Endodermal cell (in vitro differentiated cells): ENCODE results near the gene LTF. TPM values are rescaled to one million over a fixed set of nuclear protein-coding genes. Genes with fewer than 3 reads are reported as not detected.

Experiments used
- DNase-seq: peaks from one replicate; pipeline ENCODE4 v3.0.0-alpha.2; 2017
- H3K27ac ChIP-seq: 2 replicates; pipeline ENCODE4 v1.5.1; 2013; ENCODE audit warnings: mild to moderate bottlenecking, low read depth, low read length, moderate library complexity
- H3K27me3 ChIP-seq: 2 replicates; pipeline ENCODE4 v1.6.1; 2013; ENCODE audit warnings: mild to moderate bottlenecking, low read length, moderate library complexity; ENCODE audit not compliant: insufficient read depth, control insufficient read depth, poor library complexity, severe bottlenecking
- H3K36me3 ChIP-seq: 2 replicates; pipeline ENCODE4 v1.7.0; 2013; ENCODE audit warnings: mild to moderate bottlenecking, low read length, moderate library complexity; ENCODE audit not compliant: control insufficient read depth, insufficient read depth
- H3K4me1 ChIP-seq: one replicate; pipeline ENCODE4 v1.7.0; 2013; ENCODE audit warnings: low read length; ENCODE audit not compliant: control insufficient read depth, insufficient read depth
- H3K4me3 ChIP-seq: 2 replicates; pipeline ENCODE4 v1.5.1; 2013; ENCODE audit warnings: mild to moderate bottlenecking, low read length, moderate library complexity
- H3K9ac ChIP-seq: 2 replicates; pipeline ENCODE4 v1.6.1; 2013; ENCODE audit warnings: mild to moderate bottlenecking, low read length, moderate library complexity; ENCODE audit not compliant: poor library complexity, severe bottlenecking; ENCODE audit errors: extremely low read depth
- H3K9me3 ChIP-seq: 2 replicates; pipeline ENCODE4 v1.6.1; 2013; ENCODE audit warnings: mild to moderate bottlenecking, low read length, moderate library complexity; ENCODE audit not compliant: control insufficient read depth
- H3K27ac Mint-ChIP-seq: 2 replicates; pipeline ENCODE4 v1.8.0; 2020; ENCODE audit warnings: mixed read lengths
- H3K27me3 Mint-ChIP-seq: 2 replicates; pipeline ENCODE4 v1.8.0; 2021; ENCODE audit warnings: mild to moderate bottlenecking, mixed read lengths; ENCODE audit not compliant: insufficient read depth
- H3K36me3 Mint-ChIP-seq: 2 replicates; pipeline ENCODE4 v1.8.0; 2020; ENCODE audit warnings: low read depth, mixed read lengths
- H3K4me1 Mint-ChIP-seq: 2 replicates; pipeline ENCODE4 v1.8.0; 2020; ENCODE audit warnings: mixed read lengths
- H3K4me3 Mint-ChIP-seq: 2 replicates; pipeline ENCODE4 v1.8.0; 2020; ENCODE audit warnings: mild to moderate bottlenecking, moderate library complexity, mixed read lengths
- H3K9me3 Mint-ChIP-seq: 2 replicates; pipeline ENCODE4 v1.8.0; 2020; ENCODE audit warnings: mild to moderate bottlenecking, mixed read lengths
- CTCF ChIP-seq: fragments of 200-600 bp; sonication (generic); conservative IDR thresholded peaks from 2 replicates; pipeline ENCODE4 v1.5.0; 2021; ENCODE audit warnings: antibody characterized with exemption, mild to moderate bottlenecking
- WGBS, 2 experiments: methylation state at CpG; one replicate each; pipeline versions ENCODE4 v1.1.5 to v1.1.7; 2013; ENCODE audit warnings: missing lambda C conversion rate in 2 of 2, mixed read lengths in 1 of 2; ENCODE audit not compliant: insufficient coverage in 1 of 2, insufficient read length in 1 of 2; 5-methylcytosine and 5-hydroxymethylcytosine counted together
- total RNA-seq, 2 donors: library from RNA; stranded (reverse); fragmentation: NEBNext Ultra II Directional in 1 of 2; extraction: Animal tissue kit (Norgen Biotek cat#: 25700) in 1 of 2; gene quantifications; 2 replicates in 1 of 2; 3 replicates in 1 of 2; pipeline ENCODE4 v1.2.1, GENCODE V29; 2021

Gene LTF
- total RNA-seq, 2 donors from 2014 or later: 0.24 to 0.31 TPM

- H3K27me3 ChIP-seq: no peaks in the 10 kb centered on the region
- Mint-ChIP-seq H3K9me3 (no peaks in the 10 kb centered on the region), H3K27me3 (peaks cover 4% of the 10 kb centered on the region), H3K36me3 (peaks cover 5% of the 10 kb centered on the region), H3K4me3 (no peak overlapping the region), H3K4me1 (peaks cover 6% of the 10 kb centered on the region), H3K27ac (no peak overlapping the region)
- no peak overlapping the region for H3K27ac ChIP-seq
- H3K4me3 ChIP-seq: no peak overlapping the region
- no peak for DNase-seq
- 97 to 98% methylated on average over 2 to 4 of the region's 4 CpGs for WGBS, 2 experiments
- no peaks in the 10 kb centered on the region for H3K36me3 ChIP-seq
- no peaks in the 10 kb centered on the region for H3K9me3 ChIP-seq
- no peak overlapping the region for H3K9ac ChIP-seq
- H3K4me1 ChIP-seq: no peaks in the 10 kb centered on the region
- no peak for TF ChIP-seq CTCF
These were observed 44.3 kb upstream of the LTF start for GRCh38 chr3:46508850-46509591.

- Mint-ChIP-seq H3K27ac (no peak overlapping the region), H3K9me3 (no peaks in the 10 kb centered on the region), H3K4me3 (no peak overlapping the region), H3K36me3 (peaks cover 5% of the 10 kb centered on the region), H3K27me3 (peaks cover 4% of the 10 kb centered on the region), H3K4me1 (peaks cover 12% of the 10 kb centered on the region)
- H3K9ac ChIP-seq: no peak overlapping the region
- H3K27ac ChIP-seq: no peak overlapping the region
- no peak overlapping the region for H3K4me3 ChIP-seq
- WGBS, 2 experiments: 86 to 92% methylated on average over 3 of the region's 3 CpGs
- DNase-seq: no peak
- H3K27me3 ChIP-seq: no peaks in the 10 kb centered on the region
- no peaks in the 10 kb centered on the region for H3K9me3 ChIP-seq
- H3K4me1 ChIP-seq: no peaks in the 10 kb centered on the region
- no peak for TF ChIP-seq CTCF
- no peaks in the 10 kb centered on the region for H3K36me3 ChIP-seq
These were observed 41.8 kb upstream of the LTF start for GRCh38 chr3:46506526-46506925.

- no peak overlapping the region for H3K27ac Mint-ChIP-seq
- no peaks in the 10 kb centered on the region for H3K4me1 ChIP-seq
- peaks cover 5% of the 10 kb centered on the region for H3K36me3 Mint-ChIP-seq
- WGBS, 2 experiments: 85 to 87% methylated on average over 9 to 10 of the region's 10 CpGs
- no peak overlapping the region for H3K4me3 ChIP-seq
- no peak overlapping the region for H3K9ac ChIP-seq
- H3K36me3 ChIP-seq: no peaks in the 10 kb centered on the region
- no peak for TF ChIP-seq CTCF
- H3K4me3 Mint-ChIP-seq: no peak overlapping the region
- H3K27ac ChIP-seq: no peak overlapping the region
- H3K27me3 Mint-ChIP-seq: peaks cover 4% of the 10 kb centered on the region
- H3K27me3 ChIP-seq: no peaks in the 10 kb centered on the region
- H3K4me1 Mint-ChIP-seq: peaks cover 13% of the 10 kb centered on the region
- DNase-seq: no peak
- H3K9me3 ChIP-seq: no peaks in the 10 kb centered on the region
- H3K9me3 Mint-ChIP-seq: no peaks in the 10 kb centered on the region
These were observed 41.2 kb upstream of the LTF start for GRCh38 chr3:46505953-46506352.
